ENCODE measurements around the gene MMP25. TPM values are rescaled to one million over a fixed set of nuclear protein-coding genes. Genes with fewer than 3 reads are reported as not detected.
A peak's percentile ranks its signal among the peaks of the same experiment; 100 is the strongest.

MMP25 gene
- total RNA-seq, 1 experiment from 2014 or later: 0.80 TPM

GRCh38 chr16:3015865-3016521, 30.4 kb upstream of the MMP25 start:
- BruUV-seq (replicated peaks): no TSS peak
- Histone ChIP-seq H3K9me3 (ENCODE audit: low read depth, low read length, poor library complexity, severe bottlenecking) (no peaks in the 10 kb centered on the region), H3K27me3 (replicated peaks; ENCODE audit: insufficient read depth, low read depth, low read length, poor library complexity) (peaks cover 34% of the 10 kb centered on the region), H3K36me3 (ENCODE audit: insufficient read depth, low read length, poor library complexity, severe bottlenecking) (no peaks in the 10 kb centered on the region), H3K4me3 (ENCODE audit: low read depth, low read length, poor library complexity, severe bottlenecking) (no peak overlapping the region), H3K4me1 (ENCODE audit: insufficient read depth, low read length, poor library complexity, severe bottlenecking) (peaks cover 8% of the 10 kb centered on the region), H3K27ac (ENCODE audit: low read depth, low read length, poor library complexity, severe bottlenecking) (no peak overlapping the region)
- intact Hi-C loops (cut with micrococcal nuclease; ENCODE audit: unreplicated experiment): no loop called here
- TF ChIP-seq, protein P1, sequence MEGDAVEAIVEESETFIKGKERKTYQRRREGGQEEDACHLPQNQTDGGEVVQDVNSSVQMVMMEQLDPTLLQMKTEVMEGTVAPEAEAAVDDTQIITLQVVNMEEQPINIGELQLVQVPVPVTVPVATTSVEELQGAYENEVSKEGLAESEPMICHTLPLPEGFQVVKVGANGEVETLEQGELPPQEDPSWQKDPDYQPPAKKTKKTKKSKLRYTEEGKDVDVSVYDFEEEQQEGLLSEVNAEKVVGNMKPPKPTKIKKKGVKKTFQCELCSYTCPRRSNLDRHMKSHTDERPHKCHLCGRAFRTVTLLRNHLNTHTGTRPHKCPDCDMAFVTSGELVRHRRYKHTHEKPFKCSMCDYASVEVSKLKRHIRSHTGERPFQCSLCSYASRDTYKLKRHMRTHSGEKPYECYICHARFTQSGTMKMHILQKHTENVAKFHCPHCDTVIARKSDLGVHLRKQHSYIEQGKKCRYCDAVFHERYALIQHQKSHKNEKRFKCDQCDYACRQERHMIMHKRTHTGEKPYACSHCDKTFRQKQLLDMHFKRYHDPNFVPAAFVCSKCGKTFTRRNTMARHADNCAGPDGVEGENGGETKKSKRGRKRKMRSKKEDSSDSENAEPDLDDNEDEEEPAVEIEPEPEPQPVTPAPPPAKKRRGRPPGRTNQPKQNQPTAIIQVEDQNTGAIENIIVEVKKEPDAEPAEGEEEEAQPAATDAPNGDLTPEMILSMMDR (conservative IDR thresholded peaks at IDR 0.05; ENCODE audit: low read depth, low read length): no peak
- no peak for TF ChIP-seq EZH2 (IDR thresholded peaks at IDR 0.05; ENCODE audit: borderline replicate concordance, low read depth, low read length, poor library complexity, severe bottlenecking)
- ChIA-PET CTCF (no interaction called here), POLR2A (ENCODE audit: low non-redundant PET) (no interaction called here)
- no peak for DNase-seq (ENCODE audit: low spot score)

- BruUV-seq (replicated peaks): no TSS peak
Measured at GRCh38 chr16:3017344-3017743, 29.0 kb upstream of the MMP25 start.

DNA sequence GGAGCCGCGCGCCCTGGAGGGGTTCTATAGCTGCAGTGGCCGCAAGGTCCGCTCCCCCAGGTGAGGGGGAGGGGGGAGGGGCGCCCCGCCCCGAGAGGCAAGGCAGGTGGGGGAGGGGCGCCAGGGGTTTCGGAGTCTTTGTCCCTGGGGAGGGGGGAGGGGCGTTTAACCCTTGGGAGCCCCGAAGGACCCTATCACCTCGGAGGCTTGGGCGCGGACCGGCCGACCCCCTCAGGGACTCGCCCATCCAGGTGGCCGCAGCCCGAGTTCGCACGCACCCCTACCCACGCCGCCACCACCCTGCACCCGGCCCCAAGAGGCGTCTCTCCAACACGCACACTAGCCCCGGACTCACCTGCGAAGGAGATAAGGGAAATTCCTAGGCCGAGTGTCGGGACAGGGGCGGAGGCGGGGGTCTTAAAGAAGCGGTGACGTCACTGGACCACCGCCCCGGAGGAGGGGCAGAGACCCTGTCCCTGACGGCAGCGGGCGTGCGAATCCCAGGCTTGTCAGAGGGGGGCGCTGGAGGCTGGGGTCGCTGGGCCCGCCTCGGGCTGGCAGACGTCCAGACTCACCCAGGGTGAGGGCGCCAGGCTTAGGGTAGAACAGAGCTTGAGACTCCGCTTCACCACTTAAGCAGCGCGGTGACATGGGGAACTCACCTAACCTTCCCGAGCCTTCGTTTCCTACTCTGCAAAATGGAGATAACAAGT, 28.4 kb upstream of the MMP25 start, which contains the start of gene CLDN6:
TSS of gene CLDN6 (minus strand) at position 390 of the 713 bp plus-strand sequence. CDS start 2,162 bp downstream, outside the sequence.
- ChIA-PET POLR2A (ENCODE audit: low non-redundant PET) (no interaction called here), CTCF (no interaction called here)
- H3K36me3 ChIP-seq (ENCODE audit: insufficient read depth, low read length, poor library complexity, severe bottlenecking): no peaks in the 10 kb centered on the region
- no TSS peak for BruUV-seq (replicated peaks)
- H3K9me3 ChIP-seq (ENCODE audit: low read depth, low read length, poor library complexity, severe bottlenecking): no peaks in the 10 kb centered on the region
- intact Hi-C loops (cut with micrococcal nuclease; ENCODE audit: unreplicated experiment): no loop called here
- peak within 1 kb of the TSS; percentile 32 for H3K4me3 ChIP-seq (ENCODE audit: low read depth, low read length, poor library complexity, severe bottlenecking)
- peaks cover 23% of the 10 kb centered on the region for H3K4me1 ChIP-seq (ENCODE audit: insufficient read depth, low read length, poor library complexity, severe bottlenecking)
- H3K27me3 ChIP-seq (replicated peaks; ENCODE audit: insufficient read depth, low read depth, low read length, poor library complexity): peaks cover 16% of the 10 kb centered on the region
- no peak within 1 kb of the TSS for H3K27ac ChIP-seq (ENCODE audit: low read depth, low read length, poor library complexity, severe bottlenecking)
- TF ChIP-seq, protein P1 (conservative IDR thresholded peaks at IDR 0.05; ENCODE audit: low read depth, low read length): peak; percentile 74
- no peak for TF ChIP-seq EZH2 (IDR thresholded peaks at IDR 0.05; ENCODE audit: borderline replicate concordance, low read depth, low read length, poor library complexity, severe bottlenecking)
- DNase-seq (ENCODE audit: low spot score): peak; percentile 72

More at GRCh38 chr16:3017344-3017743, 29.0 kb upstream of the MMP25 start:
- no peaks in the 10 kb centered on the region for H3K9me3 ChIP-seq (ENCODE audit: low read depth, low read length, poor library complexity, severe bottlenecking)
- ChIA-PET CTCF (no interaction called here), POLR2A (ENCODE audit: low non-redundant PET) (no interaction called here)
- H3K4me3 ChIP-seq (ENCODE audit: low read depth, low read length, poor library complexity, severe bottlenecking): no peak overlapping the region
- no peak overlapping the region for H3K27ac ChIP-seq (ENCODE audit: low read depth, low read length, poor library complexity, severe bottlenecking)
- H3K27me3 ChIP-seq (replicated peaks; ENCODE audit: insufficient read depth, low read depth, low read length, poor library complexity): peaks cover 22% of the 10 kb centered on the region
- no peak for TF ChIP-seq EZH2 (IDR thresholded peaks at IDR 0.05; ENCODE audit: borderline replicate concordance, low read depth, low read length, poor library complexity, severe bottlenecking)
- TF ChIP-seq, protein P1 (conservative IDR thresholded peaks at IDR 0.05; ENCODE audit: low read depth, low read length): no peak
- H3K4me1 ChIP-seq (ENCODE audit: insufficient read depth, low read length, poor library complexity, severe bottlenecking): peaks cover 17% of the 10 kb centered on the region
- no peaks in the 10 kb centered on the region for H3K36me3 ChIP-seq (ENCODE audit: insufficient read depth, low read length, poor library complexity, severe bottlenecking)
- DNase-seq (ENCODE audit: low spot score): no peak
- intact Hi-C loops (cut with micrococcal nuclease; ENCODE audit: unreplicated experiment): no loop called here

All from A673 (cell line).